Daoy (cell line): ENCODE results near the gene PXYLP1. TPM values are rescaled to one million over a fixed set of nuclear protein-coding genes. Genes with fewer than 3 reads are reported as not detected.

ENCODE experiments used
- total RNA-seq: library from RNA; depleted of rRNA; stranded (reverse); fragments of >200 nt; shearing (Covaris generic); gene quantifications from 2 replicates; pipeline ENCODE4 v1.2.3, GENCODE V29; 2014; rRNA removed

Gene PXYLP1
- total RNA-seq, 1 experiment from 2014 or later: 8.6 TPM

Other genes with a start within 250 kb of the PXYLP1 start
- 2.3 and 2.4 TPM in 2 replicates for gene SPSB4, start 180.5 kb upstream of the PXYLP1 start, total RNA-seq
- gene ZBTB38, start 136.7 kb downstream of the PXYLP1 start, total RNA-seq: 45.6 and 55.6 TPM in 2 replicates